HG03432 (cell line): ENCODE results near the gene TATDN2.

Source experiments
- ATAC-seq: cut with Tn5 transposase; IDR thresholded peaks from one replicate; pipeline ENCODE4 v1.9.1; 2021; ENCODE audit warnings: mild to moderate bottlenecking, moderate library complexity; ENCODE audit not compliant: unreplicated experiment

Gene TATDN2

GRCh38 chr3:10248184-10248983 lies at the start of gene TATDN2:
TATDN2 (plus strand) TSS chr3:10248459; CDS start chr3:10249201, 742 bp downstream.
- peak; percentile 96 for ATAC-seq

GRCh38 chr3:10198761-10199649 lies 49.3 kb upstream of the TATDN2 start:
- peak; percentile 72 for ATAC-seq

GRCh38 chr3:10204921-10205320 lies 43.3 kb upstream of the TATDN2 start:
- no peak for ATAC-seq

GRCh38 chr3:10205451-10206165 lies 42.7 kb upstream of the TATDN2 start:
- ATAC-seq = no peak

GRCh38 chr3:10206166-10206511 lies 42.1 kb upstream of the TATDN2 start:
- ATAC-seq = no peak

- no peak for ATAC-seq
Measured at GRCh38 chr3:10213156-10213792, 35.0 kb upstream of the TATDN2 start.

- no peak for ATAC-seq
Measured at GRCh38 chr3:10215578-10216368, 32.5 kb upstream of the TATDN2 start.

- ATAC-seq = no peak
Measured at GRCh38 chr3:10217359-10217758, 30.9 kb upstream of the TATDN2 start.

GRCh38 chr3:10219737-10220136 lies 28.5 kb upstream of the TATDN2 start:
- no peak for ATAC-seq

- ATAC-seq = peak; percentile 75
Measured at GRCh38 chr3:10223676-10224639, 24.3 kb upstream of the TATDN2 start.

- peak; percentile 49 for ATAC-seq
Measured at GRCh38 chr3:10224794-10225665, 23.2 kb upstream of the TATDN2 start.

- no peak for ATAC-seq
Measured at GRCh38 chr3:10226293-10226692, 22.0 kb upstream of the TATDN2 start.

- ATAC-seq = no peak
Measured at GRCh38 chr3:10228248-10228950, 19.9 kb upstream of the TATDN2 start.

- ATAC-seq = no peak
Measured at GRCh38 chr3:10229576-10229975, 18.7 kb upstream of the TATDN2 start.

GRCh38 chr3:10232137-10232536 lies 16.1 kb upstream of the TATDN2 start:
- ATAC-seq = no peak

GRCh38 chr3:10233988-10234387 lies 14.3 kb upstream of the TATDN2 start:
- ATAC-seq = no peak

GRCh38 chr3:10234526-10235230 lies 13.6 kb upstream of the TATDN2 start:
- no peak for ATAC-seq
